Panc1 (cell line): ENCODE data around the gene UBR3. TPM values are rescaled to one million over a fixed set of nuclear protein-coding genes. Genes with fewer than 3 reads are reported as not detected.

ENCODE experiments used
- ATAC-seq: fragments of 200-7000 bp; cut with Tn5 transposase; 2 replicates; pipeline ENCODE4 v1.9.1; 2020; ENCODE audit warnings: mild to moderate bottlenecking, moderate library complexity
- BruUV-seq: library from RNA; stranded (reverse); fragments of 400-500 nt; replicated peaks from 2 replicates; lab custom pipeline; 2021; lab: Mats Ljungman, UMichigan
- CTCF ChIA-PET: fragments of 300-600 bp; sonication (Branson Sonifier 250); formaldehyde crosslinking; loops from one replicate; lab custom pipeline; 2022; ENCODE audit warnings: antibody characterized with exemption; lab: Charles Lee
- POLR2A ChIA-PET: fragments of 300-600 bp; sonication (Branson Sonifier 250); formaldehyde crosslinking; loops from one replicate; lab custom pipeline; 2022; ENCODE audit warnings: antibody characterized with exemption; lab: Charles Lee
- DNase-seq: peaks from one replicate; pipeline ENCODE4 v3.0.0-alpha.2; 2010; ENCODE audit warnings: low read depth, low spot score
- H3K27ac ChIP-seq: 2 replicates; pipeline ENCODE4 v1.5.1; 2011; ENCODE audit warnings: mild to moderate bottlenecking, low read length, inconsistent platforms
- H3K27me3 ChIP-seq: fragments of 200-500 bp; sonication (Bioruptor generic); 2 replicates; pipeline ENCODE4 v1.6.0; 2014; ENCODE audit warnings: low read length, inconsistent platforms; ENCODE audit not compliant: control insufficient read depth, insufficient read depth
- H3K36me3 ChIP-seq: fragments of 200-500 bp; sonication (Bioruptor generic); 2 replicates; pipeline ENCODE4 v1.5.1; 2014; ENCODE audit warnings: inconsistent platforms, mild to moderate bottlenecking, low read length, moderate library complexity; ENCODE audit not compliant: control insufficient read depth, insufficient read depth
- H3K4me1 ChIP-seq: 2 replicates; pipeline ENCODE4 v1.5.1; 2011; ENCODE audit warnings: inconsistent platforms, mild to moderate bottlenecking, low read length, moderate library complexity; ENCODE audit not compliant: control insufficient read depth, insufficient read depth
- H3K4me3 ChIP-seq, 2 experiments: 2 replicates each; pipeline ENCODE4 v1.5.1; 2011 to 2012; ENCODE audit warnings: low read depth in 2 of 2, low read length in 2 of 2, mild to moderate bottlenecking in 2 of 2, inconsistent platforms in 1 of 2, moderate library complexity in 1 of 2
- H3K9me3 ChIP-seq: fragments of 200-500 bp; sonication (Bioruptor generic); 2 replicates; pipeline ENCODE4 v1.5.1; 2014; ENCODE audit warnings: low read depth, mild to moderate bottlenecking, inconsistent platforms, low read length, moderate library complexity; ENCODE audit not compliant: control insufficient read depth, insufficient read depth
- POLR2AphosphoS5 ChIP-seq: IDR thresholded peaks from 2 replicates; pipeline ENCODE4 v1.6.1; 2012; ENCODE audit warnings: mild to moderate bottlenecking, low read depth, low read length, moderate library complexity
- SIN3A ChIP-seq: IDR thresholded peaks from 2 replicates; pipeline ENCODE4 v1.6.1; 2012; ENCODE audit warnings: low read depth, mild to moderate bottlenecking, low read length, moderate library complexity, borderline replicate concordance; ENCODE audit not compliant: insufficient read depth
- TCF7L2 ChIP-seq: IDR thresholded peaks from 2 replicates; pipeline ENCODE4 v1.6.1; 2011; ENCODE audit warnings: mild to moderate bottlenecking, low read depth, low read length, inconsistent platforms
- in situ Hi-C: cut with HindIII; loops from 2 replicates; pipeline ENCODE4 v1.10.0; 2016; ENCODE audit warnings: low sequenced_read_pairs, low pct_unique_long_range_greater_than_20kb
- intact Hi-C: fragments of 100-400 bp; cut with micrococcal nuclease; formaldehyde crosslinking; loops from one replicate; pipeline ENCODE4 v1.10.0; 2022; ENCODE audit not compliant: unreplicated experiment
- total RNA-seq: library from RNA; stranded (reverse); gene quantifications from one replicate; pipeline ENCODE4 v1.2.1, GENCODE V29; 2021; ENCODE audit not compliant: unreplicated experiment
- TF ChIP-seq, protein P1 (sequence below): fragments of 450-650 bp; IDR thresholded peaks from 2 replicates; pipeline ENCODE4 v1.5.1; 2017; ENCODE audit warnings: mild to moderate bottlenecking
- TF ChIP-seq, protein P2 (sequence below), 2 experiments: IDR thresholded peaks; 2 replicates each; pipeline ENCODE4 v1.6.1; 2011 to 2012; ENCODE audit warnings: low read depth in 2 of 2, control low read depth in 1 of 2, low read length in 1 of 2, mild to moderate bottlenecking in 1 of 2, moderate library complexity in 1 of 2; ENCODE audit not compliant: insufficient read depth in 1 of 2

Gene UBR3
- total RNA-seq, 1 experiment from 2014 or later, result 27.9 TPM

DNA sequence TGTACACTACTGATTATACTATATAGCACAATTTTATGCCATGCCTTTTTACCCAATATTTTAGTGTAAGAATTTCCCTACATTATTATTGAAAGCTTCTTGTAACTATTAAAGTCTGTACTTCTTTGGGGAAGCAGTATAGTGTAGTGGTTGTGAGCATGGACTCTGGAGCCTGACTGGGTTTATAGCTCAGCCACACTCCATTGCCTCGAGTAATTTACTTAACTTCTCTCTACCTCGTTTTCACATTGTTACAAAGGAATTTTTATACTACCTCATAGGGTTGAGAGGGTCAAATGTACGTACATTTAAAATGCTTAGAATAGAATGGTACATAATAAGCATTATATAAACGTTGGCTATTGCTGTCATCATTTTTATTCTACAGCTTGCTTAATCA is 139.2 kb downstream of the UBR3 start:
- no peak for ATAC-seq
- no peaks in the 10 kb centered on the region for H3K27me3 ChIP-seq
- BruUV-seq, result no TSS peak
- H3K4me3 ChIP-seq, result no peak overlapping the region
- TF ChIP-seq, protein P1, sequence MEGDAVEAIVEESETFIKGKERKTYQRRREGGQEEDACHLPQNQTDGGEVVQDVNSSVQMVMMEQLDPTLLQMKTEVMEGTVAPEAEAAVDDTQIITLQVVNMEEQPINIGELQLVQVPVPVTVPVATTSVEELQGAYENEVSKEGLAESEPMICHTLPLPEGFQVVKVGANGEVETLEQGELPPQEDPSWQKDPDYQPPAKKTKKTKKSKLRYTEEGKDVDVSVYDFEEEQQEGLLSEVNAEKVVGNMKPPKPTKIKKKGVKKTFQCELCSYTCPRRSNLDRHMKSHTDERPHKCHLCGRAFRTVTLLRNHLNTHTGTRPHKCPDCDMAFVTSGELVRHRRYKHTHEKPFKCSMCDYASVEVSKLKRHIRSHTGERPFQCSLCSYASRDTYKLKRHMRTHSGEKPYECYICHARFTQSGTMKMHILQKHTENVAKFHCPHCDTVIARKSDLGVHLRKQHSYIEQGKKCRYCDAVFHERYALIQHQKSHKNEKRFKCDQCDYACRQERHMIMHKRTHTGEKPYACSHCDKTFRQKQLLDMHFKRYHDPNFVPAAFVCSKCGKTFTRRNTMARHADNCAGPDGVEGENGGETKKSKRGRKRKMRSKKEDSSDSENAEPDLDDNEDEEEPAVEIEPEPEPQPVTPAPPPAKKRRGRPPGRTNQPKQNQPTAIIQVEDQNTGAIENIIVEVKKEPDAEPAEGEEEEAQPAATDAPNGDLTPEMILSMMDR, result no peak
- TF ChIP-seq TCF7L2, result no peak
- in situ Hi-C loops (no loop called here), intact Hi-C loops (no loop called here)
- no peaks in the 10 kb centered on the region; the same call in 1 of the 2 replicates for H3K36me3 ChIP-seq
- POLR2A ChIA-PET, result no interaction called here
- H3K4me1 ChIP-seq, result peaks cover 5% of the 10 kb centered on the region; the same call in 1 of the 2 replicates
- no peaks in the 10 kb centered on the region for H3K9me3 ChIP-seq
- H3K27ac ChIP-seq, result no peak overlapping the region
- DNase-seq, result no peak
- CTCF ChIA-PET, result no interaction called here

DNA sequence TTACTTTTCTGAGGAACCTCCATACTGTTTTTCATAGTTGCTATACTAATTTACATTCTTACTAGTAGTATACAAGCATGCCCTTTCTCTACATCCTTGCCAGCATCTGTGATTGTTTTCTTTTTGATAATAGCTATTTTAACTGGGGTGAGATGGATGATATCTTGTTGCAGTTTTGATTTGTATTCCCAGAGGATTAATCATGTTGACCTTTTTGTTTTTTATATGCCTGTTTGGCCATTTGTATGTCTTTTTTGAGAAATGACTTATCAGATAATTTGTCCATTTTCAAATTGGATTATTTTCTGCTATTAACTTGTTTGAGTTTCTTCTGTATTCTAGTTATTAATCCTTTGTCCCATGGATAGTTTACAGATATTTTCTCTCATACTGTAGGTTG is 141.5 kb downstream of the UBR3 start:
- in situ Hi-C loops, result no loop called here
- Histone ChIP-seq H3K27ac (no peak overlapping the region), H3K4me3 (no peak overlapping the region), H3K4me1 (peaks cover 5% of the 10 kb centered on the region; the same call in 1 of the 2 replicates), H3K9me3 (no peaks in the 10 kb centered on the region), H3K36me3 (no peaks in the 10 kb centered on the region; the same call in 1 of the 2 replicates), H3K27me3 (no peaks in the 10 kb centered on the region)
- DNase-seq (no peak), ATAC-seq (no peak)
- no TSS peak for BruUV-seq
- intact Hi-C loops, result no loop called here
- POLR2A ChIA-PET, result no interaction called here
- TF ChIP-seq TCF7L2 (no peak), POLR2AphosphoS5 (no peak), SIN3A (no peak)
- TF ChIP-seq, protein P2, sequence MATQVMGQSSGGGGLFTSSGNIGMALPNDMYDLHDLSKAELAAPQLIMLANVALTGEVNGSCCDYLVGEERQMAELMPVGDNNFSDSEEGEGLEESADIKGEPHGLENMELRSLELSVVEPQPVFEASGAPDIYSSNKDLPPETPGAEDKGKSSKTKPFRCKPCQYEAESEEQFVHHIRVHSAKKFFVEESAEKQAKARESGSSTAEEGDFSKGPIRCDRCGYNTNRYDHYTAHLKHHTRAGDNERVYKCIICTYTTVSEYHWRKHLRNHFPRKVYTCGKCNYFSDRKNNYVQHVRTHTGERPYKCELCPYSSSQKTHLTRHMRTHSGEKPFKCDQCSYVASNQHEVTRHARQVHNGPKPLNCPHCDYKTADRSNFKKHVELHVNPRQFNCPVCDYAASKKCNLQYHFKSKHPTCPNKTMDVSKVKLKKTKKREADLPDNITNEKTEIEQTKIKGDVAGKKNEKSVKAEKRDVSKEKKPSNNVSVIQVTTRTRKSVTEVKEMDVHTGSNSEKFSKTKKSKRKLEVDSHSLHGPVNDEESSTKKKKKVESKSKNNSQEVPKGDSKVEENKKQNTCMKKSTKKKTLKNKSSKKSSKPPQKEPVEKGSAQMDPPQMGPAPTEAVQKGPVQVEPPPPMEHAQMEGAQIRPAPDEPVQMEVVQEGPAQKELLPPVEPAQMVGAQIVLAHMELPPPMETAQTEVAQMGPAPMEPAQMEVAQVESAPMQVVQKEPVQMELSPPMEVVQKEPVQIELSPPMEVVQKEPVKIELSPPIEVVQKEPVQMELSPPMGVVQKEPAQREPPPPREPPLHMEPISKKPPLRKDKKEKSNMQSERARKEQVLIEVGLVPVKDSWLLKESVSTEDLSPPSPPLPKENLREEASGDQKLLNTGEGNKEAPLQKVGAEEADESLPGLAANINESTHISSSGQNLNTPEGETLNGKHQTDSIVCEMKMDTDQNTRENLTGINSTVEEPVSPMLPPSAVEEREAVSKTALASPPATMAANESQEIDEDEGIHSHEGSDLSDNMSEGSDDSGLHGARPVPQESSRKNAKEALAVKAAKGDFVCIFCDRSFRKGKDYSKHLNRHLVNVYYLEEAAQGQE (IDR thresholded peaks at IDR 0.05; ENCODE audit: insufficient read depth in 1 of 2, low read depth in 2 of 2, low read length in 1 of 2), result no peak
- TF ChIP-seq, protein P1, result no peak
- CTCF ChIA-PET, result no interaction called here
